GM19099 (cell line): Measurements from ENCODE around the gene GPC6.

ENCODE experiments used
- POLR2A ChIP-seq: IDR thresholded peaks from 3 replicates; pipeline ENCODE4 v1.6.1; 2011; ENCODE audit warnings: low read depth; ENCODE audit not compliant: insufficient read length; ENCODE audit errors: extremely low read depth

GPC6 gene

DNA sequence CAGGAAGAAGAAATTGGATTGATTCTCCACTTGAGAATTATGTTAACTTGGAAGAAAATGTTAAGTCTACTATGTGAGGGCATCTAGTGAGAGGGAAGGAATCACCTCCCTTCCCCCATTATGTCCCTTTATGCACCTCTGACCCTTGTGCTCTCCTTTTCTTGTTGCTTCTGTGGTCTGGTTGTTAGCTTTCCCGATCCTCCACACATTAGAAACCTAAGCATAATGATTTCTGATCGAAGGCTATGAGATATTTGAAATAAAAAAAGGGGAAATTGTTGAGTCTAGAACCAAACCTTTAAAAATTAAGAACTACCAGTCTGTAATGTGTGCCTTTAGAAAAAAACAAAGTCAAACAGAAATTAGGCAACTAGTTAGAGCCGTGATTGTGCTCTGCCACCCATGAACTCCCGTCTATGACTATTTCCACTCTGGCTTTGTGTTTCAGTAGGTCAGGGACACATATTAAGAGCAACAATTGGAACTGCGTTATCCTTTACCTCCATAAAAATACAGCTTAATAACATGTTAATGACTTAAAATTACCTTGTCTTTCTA is 463 bp upstream of the GPC6 start:
- TF ChIP-seq POLR2A: no peak

DNA sequence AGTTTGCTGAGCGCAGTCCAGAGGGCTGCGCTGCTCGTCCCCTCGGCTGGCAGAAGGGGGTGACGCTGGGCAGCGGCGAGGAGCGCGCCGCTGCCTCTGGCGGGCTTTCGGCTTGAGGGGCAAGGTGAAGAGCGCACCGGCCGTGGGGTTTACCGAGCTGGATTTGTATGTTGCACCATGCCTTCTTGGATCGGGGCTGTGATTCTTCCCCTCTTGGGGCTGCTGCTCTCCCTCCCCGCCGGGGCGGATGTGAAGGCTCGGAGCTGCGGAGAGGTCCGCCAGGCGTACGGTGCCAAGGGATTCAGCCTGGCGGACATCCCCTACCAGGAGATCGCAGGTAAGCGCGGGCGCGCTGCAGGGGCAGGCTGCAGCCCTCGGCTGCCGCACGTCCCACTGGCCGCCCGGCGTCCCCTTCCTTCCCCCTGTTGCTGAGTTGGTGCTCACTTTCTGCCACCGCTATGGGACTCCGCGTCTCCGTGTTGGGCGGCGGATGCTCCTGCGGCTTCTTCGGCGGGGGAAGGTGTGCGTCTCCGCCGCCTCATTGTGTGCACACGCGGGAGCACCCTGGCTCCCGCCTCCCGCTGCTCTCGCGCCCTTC is 772 bp downstream of the GPC6 start:
- TF ChIP-seq POLR2A: no peak

DNA sequence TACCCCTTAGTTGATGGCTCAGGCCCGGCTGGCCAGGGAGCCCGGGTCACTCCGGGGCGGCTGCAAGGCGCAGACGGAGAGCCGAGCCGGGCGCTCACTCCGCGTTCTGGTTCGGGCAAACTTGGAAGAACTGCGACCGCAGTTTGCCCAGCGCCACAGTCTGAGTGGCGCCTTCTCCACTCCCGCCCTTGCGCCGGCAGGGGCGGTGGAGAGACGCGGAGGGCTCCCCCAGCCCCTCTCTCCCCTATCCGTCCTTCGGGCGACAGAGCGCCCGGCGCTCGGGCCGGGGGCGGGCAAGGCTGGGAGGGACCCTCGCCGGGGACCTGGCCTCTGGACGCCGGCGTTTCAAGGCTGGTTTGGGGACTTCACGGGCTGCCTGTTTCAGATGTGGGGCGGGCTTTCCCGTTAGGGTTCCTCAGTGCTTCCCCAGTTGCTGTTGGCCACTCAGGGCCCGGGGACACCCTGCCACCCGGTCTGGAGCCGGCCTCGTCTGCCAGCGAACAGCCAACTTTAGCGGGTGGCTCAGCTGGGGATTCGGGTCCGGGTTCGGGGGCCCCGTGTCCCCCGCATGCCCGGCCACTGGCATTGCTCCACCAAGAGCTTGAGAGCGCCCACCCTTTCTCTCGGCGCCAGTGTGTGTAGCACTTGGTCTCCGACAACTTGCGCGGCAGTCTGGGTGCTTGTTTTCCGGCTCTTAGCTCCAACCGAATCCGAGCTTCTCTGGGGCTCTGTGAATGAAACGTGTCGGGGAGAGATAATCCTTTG is 1.5 kb downstream of the GPC6 start:
- TF ChIP-seq POLR2A: no peak

DNA sequence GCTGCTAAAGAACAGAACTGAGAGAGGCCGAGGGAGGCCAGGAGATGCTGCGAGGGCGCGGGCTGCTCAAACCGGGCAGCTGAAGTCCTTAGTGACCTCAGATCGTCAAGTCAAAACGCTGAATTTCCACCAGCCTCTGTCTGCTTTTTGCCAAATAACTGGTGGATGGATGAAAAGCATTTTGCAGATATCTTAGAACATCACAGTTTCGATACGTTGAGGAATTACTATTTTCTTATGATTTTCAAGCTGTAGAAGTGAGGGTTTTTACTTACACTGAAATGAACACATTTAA is 2.0 kb downstream of the GPC6 start:
- TF ChIP-seq POLR2A: no peak

DNA sequence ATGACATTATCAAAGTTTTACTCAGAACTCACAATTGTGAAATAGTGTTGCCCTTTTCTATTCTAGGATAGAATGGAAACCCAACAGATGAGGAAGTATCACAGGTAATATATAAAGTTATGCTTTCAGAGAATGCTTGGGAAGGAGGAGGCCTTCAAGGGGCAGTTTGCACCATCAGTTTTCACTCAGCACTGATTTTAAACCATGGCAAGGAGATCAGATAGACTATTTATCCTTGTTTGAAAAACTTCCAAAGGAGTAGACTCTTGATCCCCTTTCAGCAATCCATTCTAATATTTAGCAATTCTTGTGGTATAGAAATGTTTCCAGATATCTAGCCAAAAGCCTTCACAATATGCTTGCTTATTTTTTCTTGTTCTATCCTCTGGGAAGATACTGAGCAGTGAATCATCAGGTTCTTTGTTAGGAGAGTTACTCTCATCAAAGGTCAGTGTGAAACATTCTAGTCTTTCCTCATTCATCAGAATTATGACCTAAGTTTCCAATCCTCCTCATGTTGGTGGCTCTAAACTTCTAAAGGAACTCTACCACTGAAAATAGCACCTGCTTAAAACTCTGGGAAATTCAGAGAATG is 3.8 kb downstream of the GPC6 start:
- TF ChIP-seq POLR2A: no peak

DNA sequence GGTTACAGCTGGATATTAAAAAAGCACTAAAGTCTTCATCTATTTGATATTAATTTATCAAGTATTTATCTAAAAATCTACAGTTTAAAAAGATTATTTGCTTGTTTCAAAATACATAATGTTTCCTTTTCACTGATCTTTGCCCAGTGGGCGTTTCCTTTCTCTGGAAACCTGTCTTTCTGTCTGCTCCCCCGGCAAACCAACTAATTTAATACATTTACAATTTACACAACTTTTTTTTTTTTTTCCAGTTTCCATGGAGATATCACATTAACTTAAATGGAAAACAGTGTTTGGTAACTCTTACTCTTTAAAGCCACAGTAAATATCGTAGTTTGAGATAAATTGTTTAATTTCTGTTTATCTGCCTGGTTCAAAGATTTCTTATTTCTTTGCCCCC is 5.3 kb downstream of the GPC6 start:
- TF ChIP-seq POLR2A: no peak

DNA sequence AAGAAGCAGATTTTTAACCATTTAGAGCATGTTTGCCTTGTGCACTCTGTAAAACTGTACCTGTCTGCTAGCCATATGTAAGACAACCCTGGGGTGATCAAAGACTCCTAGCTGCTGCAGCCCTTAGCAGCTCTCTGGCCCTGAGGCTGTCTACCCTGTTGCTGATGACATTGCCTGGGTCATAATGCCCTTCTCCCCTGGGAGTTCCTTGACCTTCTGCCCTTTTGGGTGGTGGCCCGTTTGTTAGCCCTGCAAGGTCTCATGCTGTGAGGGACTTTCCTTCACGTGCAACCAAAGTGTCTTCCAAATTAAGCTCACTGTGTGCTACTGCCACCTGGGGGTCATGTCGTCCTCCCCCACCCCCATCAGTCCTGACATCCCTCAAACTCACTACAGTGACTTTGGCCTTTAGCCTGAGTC is 7.4 kb downstream of the GPC6 start:
- no peak for TF ChIP-seq POLR2A

DNA sequence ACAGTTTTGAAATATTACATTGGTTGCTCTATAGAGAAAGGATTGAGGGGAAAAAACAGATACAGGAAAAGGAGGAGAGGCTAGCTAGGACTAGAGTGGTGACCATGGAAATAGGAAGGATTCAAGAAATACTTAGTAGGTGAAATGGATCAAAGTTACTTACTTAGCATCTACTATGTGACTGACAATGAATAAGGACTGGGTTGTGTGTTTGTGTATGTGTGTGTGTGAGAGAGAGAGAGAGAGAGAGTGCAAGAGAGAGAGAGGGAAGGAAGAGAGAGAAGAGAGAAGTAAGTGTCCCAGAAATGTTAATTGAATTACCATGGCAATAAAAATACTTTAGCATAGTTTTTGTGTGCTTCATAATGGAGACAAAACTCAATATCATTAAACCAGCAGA is 7.9 kb downstream of the GPC6 start:
- TF ChIP-seq POLR2A: no peak

DNA sequence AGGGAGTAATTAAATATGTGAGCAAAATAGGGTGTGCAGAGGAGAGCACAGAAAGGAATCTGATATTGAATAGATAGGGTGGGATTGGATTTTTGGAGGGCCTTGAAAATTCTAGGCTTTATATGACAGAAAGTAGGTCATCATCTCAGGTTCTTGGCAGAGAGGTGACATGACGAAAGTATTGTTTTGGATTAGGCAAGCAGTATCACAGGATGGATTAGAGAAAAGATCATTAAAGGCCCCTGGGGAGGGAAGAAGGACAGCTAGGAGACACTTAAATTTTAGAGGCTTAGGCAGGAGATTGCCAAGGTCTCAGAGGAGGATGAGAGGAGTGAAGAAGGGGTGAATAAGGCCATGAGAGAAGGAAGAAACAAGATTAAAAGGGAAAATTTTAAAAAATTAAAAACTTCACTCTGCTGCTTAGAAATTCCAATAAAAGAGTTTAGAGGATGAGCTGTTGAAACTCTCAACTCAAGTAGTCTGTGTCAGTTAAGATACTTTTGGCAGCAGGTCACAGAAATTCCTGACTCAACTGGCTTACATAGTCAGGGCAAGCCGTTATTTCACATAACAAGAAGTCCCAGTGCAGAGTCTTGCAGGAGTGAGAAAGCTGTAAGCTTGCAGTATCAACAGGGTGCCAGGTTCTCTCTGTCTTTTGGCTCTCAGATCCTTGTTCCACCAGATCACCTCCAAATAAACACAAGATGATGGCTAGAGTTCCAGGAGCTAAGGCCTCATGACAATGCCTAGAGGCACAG is 8.8 kb downstream of the GPC6 start:
- no peak for TF ChIP-seq POLR2A

DNA sequence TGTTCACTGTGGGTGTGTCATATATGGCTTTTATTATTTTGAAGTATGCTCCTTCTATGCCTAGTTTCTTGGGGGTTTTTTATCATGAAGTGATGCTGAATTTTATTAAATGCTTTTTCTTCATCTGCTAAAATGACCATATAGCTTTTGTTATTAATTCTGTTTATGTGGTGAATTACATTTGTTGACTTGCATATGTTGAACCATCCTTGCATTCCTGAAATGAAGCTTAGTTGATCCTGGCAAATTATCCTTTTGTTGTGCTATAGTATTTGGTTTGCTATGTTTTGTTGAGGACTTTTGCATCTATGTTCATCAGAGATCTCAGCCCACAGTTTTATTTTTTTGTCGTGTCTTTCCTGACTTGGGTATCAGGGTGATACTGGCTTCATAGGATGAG is 12.1 kb downstream of the GPC6 start:
- no peak for TF ChIP-seq POLR2A

DNA sequence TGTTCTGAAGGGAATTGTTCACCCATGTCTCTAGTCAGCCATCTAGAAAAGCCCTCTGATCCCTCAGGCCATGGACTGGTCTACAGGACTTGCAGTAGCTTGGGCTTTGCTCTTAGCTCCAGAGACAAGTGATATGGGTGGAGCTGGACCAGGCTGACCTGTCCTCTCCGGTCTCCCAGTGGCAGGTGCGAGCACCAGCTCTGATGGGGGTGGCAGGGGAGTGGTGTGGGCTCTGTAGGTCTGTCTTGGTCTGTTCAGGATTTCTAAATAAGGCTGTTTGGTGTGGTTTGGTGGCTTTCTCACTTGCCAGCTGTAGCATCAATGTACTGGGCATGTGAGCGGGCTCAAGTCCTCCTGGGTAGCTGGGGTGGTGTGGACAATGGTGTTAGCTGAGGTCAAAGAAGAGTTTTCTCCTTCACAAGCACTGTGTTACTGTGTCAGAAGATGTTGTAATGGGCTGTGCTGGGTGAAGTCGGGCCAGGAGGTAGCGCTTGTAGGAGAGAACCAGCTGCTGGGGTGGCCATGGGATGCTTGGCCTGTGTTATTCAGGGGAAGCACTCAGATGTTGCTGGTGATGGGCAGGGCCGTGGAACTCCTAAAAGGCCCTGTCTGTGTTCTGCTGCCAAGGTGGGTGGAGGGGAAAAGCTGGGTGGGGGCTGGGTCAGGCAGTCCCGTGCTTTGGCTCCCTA is 16.9 kb downstream of the GPC6 start:
- no peak for TF ChIP-seq POLR2A

DNA sequence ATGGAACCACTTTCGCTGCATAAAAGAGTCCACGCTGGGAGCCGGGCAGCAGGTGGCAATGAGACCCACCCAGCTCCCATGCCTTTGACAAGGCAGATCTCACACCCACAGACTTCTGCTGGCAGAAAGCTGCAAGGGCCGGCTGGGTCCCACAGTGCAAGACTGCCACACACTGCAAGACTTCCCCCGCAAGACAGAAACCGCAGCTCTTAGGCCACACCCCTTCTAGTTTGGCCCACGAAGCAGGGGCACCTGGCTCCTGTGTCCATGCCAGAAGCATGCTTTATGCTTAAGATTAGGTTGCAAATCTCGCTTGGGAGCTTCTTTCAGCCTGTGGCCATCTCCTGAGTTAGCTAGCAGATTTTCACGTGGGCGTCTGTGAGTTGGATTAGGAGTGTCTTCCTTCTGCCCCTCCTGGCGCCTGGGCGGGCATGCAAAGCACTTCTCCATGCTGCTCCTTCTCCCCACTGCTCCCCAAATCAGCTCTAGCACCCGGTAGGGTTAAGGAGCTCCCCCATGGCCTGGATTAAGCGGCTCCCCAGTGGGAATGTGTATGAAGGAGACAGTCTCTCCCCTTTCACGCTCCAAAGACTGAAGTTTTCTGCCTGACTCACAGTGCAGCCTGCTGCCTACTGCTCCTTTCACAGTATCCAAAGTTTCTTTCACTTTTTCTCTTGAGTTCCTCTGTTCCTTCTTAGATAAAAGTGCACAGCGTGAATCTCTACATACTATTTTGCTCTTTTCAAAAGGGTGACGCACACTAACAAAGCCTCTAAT is 17.7 kb downstream of the GPC6 start:
- no peak for TF ChIP-seq POLR2A

DNA sequence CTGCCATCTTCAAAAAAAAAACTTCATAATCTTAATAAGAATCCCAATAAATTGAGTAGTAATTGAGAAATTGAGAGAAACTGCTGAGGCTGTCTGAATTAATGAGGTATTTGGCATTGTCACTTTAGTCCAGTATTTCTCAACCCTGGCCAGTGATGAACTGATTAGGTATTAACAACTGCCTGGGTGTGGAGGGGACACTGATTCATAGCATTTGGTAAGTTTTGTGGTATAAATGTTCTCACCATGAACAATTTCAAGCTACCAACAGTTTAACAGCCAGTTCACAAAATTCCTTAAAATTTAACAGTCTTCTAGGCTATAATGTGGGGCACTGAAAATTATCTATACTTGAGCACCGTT is 18.3 kb downstream of the GPC6 start:
- TF ChIP-seq POLR2A: no peak

DNA sequence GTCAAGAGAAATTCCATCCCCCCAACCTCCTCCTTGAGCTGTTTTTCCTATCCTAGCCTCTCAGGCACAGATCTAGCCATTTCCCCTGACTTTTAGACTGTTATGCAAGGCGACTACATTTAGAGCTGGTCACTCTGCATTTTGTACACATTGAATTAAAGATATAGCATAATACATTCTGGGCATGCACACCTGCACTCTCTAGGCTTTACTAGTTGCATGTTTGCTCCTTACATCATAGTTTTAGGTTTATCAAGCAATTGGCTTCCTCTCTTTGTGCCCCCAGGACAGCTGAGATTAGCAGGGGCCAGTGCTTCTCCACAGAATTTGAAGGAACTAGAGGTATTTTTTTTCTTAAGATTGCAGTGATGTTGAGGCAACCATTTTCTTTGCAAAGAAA is 19.5 kb downstream of the GPC6 start:
- TF ChIP-seq POLR2A: no peak
